GM19043 (cell line): Measurements from ENCODE around the gene USP3.
"Not testable (repeated sequence)": the region's sequence is repeated elsewhere in the genome, so short reads cannot be mapped to it uniquely, and the experiment has no call there.

Experiments used
- ATAC-seq: cut with Tn5 transposase; IDR thresholded peaks from one replicate; pipeline ENCODE4 v1.9.1; 2021; ENCODE audit warnings: low read depth; ENCODE audit not compliant: unreplicated experiment

Gene USP3

DNA sequence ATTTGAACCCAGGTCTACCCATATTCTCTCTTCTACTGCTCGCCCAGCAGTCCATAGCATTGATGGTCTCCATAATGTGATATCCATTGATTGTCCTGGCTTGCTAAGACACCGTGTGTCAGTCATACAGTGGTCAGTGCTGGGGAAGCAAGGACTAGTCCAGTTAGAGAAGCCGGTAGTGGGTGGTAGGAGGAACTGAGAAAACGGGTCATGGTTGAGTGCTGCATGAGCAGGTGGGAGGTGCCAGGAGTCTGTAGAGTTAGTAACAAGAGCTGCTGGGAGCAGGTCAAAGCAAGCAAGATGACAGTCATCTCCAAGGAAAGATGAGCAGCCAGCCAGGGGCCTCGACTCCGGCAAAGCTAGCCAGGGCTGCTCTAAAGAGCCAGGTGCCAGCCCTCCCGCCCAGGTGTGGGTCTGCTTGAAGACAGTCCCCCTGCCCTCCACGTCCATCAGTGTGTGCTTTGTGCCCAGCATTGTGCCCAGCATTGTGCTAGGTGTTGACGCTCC, 29.5 kb upstream of the USP3 start:
- ATAC-seq = peak; percentile 54

DNA sequence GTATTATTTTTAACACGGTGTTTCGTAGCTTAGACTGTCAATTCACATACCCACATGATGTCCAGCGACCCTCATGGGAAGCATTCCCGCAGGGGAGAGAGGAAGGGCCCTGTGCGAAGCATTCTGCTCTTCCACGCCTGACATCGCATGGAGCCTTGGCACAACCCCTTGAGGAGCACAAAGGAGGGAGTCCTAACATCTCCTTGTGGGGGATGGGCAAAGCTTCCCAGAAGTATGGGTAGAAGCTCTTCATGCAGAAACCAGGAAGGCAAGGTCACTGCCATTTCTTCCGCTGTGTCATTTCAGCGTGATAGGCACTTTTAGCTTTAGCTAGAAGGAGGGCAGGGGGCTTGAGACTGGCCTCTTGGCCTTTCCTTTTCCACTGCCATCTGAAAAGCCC, 28.7 kb upstream of the USP3 start:
- no peak for ATAC-seq

DNA sequence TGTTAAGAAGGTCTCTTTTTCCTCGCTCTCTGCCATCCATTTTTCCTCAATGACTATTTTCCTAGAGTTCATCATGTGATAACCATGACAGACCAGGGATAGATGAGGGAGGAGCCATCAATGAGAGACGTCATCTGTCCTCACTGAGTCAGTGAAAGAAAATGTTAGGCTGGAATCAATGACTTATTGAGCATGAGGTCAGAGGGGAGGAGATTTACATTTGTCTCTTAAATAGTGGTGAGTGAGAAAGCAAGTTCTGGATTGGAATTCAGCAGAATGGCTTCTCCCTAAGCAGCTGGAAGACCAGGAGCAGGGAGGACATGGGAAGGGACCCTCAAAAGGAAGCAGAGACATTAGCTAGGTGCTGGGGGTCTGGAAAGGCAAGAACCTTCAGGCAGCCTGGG, 28.2 kb upstream of the USP3 start:
- ATAC-seq = no peak

DNA sequence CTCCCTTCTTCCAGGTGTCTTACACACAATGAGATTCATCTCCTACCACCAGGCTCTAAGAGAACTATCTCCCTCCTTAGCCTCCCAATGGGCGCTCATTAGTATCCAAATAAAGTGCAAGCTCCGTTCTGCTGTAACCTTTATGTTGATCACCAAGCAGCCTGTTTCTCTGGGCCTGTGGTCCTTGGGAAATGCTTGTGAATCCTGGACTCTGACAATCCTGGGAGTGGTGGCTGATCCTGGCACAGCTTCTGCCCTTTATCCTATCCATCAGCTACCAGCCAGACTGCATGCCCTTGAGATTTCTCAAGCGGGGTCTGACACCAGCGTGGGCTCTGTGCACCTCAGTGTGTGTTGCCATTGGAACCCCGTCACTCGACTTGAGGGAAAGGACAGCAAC, 26.1 kb upstream of the USP3 start:
- no peak for ATAC-seq

DNA sequence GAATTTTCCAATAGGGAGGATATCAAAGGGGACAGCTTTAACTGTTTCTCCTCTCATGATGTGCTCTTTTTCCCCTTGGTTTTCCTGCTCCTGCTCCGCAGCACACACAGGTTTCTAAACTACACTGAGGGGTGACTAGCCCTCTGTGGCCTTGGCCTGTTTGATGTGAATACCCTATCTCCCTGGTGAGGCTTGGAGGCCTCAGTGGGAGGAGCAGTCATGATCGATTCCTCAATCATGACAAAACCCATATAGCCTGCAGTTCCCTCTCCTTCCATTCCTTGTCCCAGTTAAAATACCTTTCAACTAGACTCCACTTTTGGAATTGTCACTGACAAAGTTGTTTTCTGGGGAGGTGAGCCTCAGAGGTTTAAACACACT, 24.0 kb upstream of the USP3 start:
- ATAC-seq = no peak

DNA sequence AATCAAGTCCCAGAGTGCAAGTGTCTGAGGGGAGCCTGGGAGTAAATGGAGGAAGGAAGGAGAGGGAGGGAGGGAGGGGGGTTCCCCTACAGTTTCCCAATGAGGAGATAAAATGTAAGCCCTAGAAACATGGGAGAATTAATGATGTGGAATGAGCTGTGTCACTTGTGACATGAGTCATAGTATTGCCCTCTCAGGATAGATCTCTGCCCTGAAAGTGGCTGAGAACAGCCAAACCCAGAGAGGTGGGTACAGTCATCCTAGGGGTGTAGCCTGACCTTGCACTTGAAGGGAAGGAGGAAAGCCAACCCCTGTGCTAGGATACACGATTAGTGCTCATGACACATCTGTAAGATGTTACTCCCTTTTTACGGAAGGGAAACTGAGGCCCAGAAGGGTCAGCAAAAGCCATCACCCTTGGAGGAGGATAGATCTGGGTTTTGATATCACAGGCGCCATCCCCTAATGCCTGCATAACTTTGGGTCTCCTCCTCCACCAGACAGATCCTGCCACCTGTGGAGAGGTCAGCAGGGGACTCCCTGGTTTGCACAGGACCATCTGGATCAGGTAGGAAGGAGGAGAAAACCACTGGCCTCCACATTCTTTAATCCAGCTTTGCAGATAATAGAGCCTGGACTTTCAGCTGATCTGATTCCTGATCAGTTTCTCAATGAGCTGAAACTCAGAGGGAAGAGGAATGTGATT, 23.1 kb upstream of the USP3 start:
- ATAC-seq = no peak

DNA sequence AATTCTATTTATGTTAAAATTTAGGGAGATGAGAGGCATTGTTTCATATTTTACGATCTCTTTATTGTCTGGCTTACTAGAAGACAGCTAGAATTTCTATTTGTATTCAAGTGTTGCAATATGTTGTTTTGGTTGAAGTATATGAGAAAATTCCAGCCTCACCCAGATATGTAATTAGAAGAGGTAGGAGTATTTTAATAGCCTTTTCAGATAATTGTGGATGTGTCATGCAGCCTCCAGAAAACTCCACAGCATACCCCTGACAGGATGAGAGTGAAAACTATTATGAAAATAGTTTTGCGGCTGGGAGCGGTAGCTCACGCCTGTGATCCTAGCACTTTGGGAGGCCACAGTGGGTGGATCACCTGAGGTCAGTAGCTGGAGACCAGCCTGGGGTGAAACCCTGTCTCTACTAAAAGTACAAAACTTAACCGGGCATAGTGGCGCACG, 21.5 kb upstream of the USP3 start:
- no peak for ATAC-seq

DNA sequence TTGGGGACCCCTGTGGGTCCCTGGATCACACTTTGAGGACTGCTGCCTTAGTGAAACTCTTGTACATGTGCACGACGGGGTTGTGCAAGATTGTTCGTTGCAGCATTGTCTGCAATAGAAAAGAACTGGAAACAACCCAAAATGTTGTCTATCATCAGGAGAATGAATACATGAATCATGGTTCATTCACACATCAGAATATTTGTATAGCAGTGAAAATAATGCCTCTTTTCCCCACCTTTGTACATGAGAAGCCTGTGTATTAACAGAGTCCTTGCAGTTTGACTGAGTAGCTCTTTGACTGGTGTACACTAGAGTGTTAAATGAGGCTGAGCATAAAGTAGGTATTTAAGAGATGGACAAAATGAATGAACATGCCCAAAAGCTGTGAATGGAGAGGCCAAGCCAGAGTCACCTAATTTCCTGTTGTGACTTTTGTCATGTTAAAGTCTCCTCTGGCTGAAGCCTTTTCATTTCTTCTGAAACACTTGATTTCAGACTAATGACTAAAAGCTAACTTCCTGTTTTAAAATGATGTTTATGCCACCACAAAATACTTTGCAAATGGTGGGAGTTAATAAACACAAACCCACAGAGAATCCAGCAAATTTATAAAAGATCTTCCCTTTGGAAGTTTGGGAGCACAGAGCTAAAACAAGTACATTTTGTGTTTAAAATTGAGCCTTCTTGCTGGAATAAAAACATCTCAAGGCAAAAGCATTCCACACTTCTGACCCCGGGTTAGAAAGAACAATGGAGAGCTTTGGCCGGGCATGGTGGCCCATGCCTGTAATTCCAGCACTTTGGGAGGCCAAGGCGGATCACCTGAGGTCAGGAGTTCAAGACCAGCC, 20.6 kb upstream of the USP3 start:
- no peak for ATAC-seq

DNA sequence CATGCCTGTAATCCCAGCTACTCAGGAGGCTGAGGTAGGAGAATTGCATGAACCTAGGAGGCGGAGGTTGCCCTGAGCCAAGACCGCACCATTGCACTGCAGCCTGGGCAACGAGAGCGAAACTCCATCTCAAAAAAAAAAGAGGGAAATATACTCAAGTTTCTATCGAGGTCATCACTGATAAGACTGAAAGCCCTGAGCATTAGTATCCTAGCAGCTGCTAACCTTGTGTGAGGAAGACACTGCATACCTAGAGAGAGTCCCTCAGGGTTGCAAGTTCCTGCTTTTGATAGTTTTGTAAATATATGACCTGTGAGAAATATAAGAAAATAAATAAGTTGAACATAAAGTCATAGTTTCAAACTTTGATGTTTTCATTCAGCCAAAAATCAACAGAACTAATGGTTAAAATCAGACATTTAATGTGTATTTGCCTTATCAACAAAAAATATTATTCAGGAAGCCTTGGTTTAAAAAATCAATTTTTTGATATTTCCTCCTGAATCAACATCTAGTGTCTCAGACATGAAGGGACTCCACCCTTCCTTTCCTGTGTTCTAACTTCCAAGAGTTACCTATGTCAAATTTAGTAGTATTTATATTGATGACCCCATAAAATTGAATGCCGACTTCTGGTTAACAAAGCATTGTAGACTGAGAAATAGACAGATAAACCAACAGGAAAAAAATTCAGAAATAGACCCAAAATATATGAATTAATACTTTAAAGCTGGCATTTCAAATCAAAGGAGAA, 19.8 kb upstream of the USP3 start:
- ATAC-seq = no peak

DNA sequence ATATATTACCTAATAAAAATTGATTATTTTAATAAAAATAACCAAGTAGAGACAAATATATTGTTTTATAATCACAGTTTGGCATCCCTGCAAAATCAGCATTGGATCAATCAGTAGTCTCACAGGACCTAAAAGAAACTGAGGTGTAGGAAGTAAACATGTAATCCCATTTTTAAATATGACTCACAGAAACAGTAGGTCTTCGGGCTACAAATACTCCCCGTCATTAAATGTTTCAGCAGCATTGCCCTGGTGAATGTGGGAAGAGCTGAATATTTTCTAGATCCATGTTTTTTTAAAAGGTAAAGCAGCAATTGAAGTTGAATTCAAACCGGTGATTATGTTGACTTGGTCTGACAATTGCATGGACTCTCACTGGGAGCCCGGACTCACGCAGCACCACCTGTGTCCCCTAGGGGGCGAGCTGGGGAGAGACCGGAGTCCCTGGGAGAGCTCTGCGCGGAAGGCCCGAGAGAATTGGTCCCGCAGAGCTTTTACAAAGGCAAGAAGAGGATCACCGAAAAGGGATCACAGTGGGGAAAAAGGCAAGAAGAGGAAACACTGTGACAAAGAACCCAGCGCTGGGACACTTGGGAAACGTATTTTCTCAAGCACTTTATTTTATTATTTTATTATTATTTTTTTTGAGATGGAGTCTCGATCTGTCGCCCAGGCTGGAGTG, 17.2 kb upstream of the USP3 start:
- ATAC-seq = peak; percentile 42

DNA sequence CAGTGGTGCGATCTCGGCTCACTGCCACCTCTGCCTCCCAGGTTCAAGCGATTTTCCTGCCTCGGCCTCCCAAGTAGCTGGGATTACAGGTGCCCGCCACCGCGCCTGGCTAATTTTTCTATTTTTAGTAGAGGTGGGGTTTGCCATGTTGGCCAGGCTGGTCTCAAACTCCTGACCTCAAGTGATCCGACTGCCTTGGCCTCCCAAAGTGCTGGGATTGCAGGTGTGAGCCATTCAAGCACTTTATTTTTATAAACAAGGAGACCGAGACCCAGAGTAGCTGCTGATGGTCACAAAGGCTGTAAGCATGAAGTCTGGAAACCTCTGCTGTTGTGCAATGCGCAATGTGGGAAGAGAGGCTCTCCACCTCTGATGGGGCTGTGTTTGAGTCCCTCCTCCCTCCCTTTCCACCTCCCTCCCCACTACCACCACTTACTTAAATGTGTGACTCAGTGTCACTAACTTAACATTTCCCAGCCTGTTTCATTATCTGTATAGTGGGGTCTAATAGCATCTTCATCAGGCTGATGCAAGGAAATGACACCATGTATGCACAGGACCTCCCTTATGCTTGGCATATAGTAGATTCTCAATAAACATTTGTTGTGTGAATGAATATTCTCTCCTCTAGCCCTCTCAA, 16.5 kb upstream of the USP3 start:
- not testable (repeated sequence) for ATAC-seq

DNA sequence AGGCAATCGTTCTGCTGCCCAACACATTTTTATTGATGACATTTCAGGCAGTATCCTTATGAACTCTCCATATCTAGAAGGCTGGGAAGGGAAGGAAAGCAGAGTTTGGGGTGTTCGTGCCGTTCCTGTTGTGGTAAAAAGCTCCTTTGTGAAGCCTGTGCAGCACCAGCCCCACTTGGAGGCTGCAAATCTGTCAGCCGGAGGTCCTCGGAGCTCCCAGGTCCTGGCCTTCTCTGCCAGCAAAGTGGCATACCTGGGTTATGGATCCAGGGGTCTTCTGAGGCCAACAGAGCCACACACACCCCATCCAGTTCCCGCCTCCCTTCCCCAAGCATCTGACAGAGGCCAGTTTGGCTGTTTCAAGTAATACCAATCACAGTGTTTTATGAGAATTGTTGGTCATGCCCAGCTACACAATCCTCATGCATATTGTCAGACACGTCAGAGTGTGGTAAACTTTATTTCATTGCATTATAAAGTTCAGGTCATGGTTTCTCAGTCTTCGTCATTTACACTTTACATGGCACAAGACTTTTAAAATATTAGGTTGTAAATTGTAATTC, 15.9 kb upstream of the USP3 start:
- ATAC-seq = no peak

DNA sequence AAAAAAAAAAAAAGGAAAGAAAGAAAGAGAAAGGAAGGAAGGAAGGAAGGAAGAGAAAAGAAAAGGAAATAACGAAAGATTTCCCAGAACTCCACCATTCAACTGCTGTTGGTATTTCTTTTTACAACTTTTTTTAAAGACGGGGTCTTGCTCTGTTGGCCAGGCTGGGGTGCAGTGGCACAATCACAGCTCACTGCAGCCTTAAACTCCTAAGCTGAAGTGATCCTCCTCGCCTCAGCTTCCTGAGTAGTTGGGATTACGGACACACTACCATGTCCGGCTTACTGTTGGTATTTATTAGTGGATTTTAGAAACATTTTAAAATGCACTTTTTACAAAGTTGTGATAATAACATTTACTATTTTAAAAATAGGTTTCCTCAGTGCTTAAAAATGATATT, 15.0 kb upstream of the USP3 start:
- ATAC-seq = no peak

DNA sequence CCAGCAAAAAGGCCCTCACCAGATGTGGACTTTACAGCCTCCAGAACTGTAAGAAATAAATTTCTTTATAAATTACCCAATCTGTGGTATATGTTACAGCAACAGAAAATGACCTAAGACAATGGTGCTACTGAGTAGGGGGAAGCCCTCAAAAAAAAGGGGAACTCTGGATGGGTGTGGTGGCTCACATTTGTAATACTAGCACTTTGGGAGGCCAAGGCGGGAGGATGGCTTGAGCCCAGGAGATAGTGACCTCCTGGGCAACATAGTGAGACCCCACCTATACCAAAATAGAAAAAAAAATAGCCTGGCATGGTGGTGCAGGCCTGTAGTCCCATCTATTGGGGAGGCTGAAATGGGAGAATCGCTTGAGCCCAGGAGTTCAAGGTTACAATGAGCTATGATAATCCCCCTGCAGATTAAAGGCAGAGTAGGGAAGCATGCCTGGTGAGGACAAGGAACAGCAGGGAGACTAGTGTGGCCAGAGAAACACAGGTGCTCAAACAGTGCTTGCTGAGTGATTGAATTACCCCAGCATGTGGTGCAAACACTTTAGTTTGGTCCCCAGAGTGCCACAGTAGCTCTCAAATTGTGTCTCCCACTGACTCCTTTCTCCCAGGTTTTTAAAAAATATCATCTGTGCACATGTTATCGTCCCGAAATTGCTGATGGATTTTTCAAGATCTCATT, 13.9 kb upstream of the USP3 start:
- no peak for ATAC-seq

DNA sequence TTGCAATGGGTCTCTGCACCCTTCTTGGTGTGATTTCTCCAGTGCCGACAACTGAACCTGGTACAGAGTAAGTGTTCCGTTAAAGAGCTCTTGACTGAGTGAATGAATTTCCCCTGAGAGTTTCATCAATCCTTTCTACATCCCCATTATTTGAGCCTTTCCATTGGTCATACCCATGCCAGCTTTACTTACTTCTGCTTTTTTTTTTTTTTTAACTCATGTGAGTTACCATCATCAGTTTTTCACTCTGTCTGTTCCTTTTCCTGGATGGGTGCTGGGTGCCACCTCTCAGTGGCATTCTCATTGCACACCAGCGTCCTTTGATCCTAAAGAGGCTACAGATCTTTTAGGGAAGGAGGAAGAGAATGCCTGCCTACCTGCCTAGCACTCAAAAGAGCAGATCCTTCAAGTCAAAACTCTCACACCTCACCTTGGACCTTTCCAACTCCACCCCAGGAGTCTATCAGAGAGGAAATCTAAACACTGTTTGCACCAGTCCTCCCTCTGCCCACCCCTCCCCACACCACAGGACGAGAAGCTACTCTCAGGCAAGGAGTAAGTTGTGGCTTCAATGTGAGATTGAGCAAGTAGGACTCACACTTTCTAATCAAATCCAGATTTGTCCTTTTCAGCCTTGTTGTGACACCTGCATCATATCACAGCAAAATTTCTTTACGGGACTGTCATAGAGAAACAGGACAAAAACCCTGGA, 13.1 kb upstream of the USP3 start:
- ATAC-seq = no peak

DNA sequence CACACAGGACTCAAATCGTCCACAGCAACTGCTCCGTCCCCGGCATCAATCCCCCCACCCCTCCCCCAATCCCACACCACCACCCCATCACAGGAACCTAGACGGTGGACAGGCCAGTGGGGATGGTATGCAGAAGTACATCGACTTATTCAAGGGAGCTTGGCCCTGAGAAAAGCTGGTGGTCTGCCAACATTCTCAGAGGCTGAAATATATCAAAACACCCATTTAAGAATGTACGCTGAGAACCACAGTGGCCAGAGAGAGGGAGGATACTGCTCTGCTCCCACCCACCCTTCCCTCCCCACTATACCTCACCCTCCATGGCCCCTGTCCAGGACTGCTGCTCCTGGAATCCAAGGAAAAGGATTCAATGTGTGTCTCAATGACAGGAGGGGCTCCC, 12.4 kb upstream of the USP3 start:
- no peak for ATAC-seq

DNA sequence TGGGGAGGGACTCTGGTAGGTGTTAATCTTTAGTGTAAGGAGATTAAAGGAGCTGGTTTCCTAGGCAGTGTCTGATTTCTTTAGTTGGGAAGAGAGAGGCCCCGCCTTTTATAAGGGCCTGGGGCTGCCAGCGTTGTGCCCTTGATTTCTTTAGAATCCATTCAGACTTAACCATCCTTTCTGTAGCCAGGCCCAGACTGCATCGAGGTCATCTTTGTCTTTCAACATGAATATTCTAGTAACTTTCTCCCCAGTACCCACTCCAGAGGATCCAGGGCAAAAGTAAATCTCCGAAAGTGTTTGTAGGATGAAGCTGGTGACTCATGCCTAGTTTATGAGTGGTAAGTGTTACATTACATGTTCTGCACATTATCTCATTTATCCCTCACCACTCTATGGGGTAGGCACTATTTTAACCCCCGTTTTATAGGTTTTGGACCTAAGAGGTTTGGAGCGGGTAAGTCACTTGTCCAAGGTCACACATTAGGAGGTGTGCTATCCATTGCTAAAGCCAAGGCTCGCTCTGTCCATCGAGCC, 11.8 kb upstream of the USP3 start:
- no peak for ATAC-seq

DNA sequence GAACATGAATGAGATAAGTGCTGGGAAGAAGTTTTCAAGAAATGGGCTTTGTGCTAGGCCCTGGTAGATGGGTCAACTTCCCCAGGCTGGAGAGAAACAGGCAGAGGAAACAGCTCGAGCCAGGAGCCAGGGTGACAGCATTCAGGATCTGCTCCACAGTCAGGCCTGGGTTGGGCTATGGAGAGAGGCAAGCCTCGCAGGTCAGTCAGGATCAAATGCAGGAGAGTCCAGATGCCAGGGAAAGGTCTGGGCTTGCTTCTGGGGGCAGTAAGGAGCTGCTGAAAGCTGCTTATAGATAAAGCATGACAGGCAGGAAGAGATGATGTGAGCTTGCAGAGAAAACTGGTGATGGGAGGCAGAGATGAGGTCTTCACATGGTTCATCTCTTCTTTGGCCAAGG, 11.0 kb upstream of the USP3 start:
- ATAC-seq = no peak
